GM12874 (cell line): Measurements from ENCODE around the gene HOXB3.

Source experiments
- TF ChIP-seq, protein P1 (sequence below): IDR thresholded peaks from 2 replicates; pipeline ENCODE4 v1.5.1; 2011; ENCODE audit warnings: low read depth, mild to moderate bottlenecking, control low read depth, low read length, moderate library complexity; ENCODE audit not compliant: insufficient read depth

Gene HOXB3

DNA sequence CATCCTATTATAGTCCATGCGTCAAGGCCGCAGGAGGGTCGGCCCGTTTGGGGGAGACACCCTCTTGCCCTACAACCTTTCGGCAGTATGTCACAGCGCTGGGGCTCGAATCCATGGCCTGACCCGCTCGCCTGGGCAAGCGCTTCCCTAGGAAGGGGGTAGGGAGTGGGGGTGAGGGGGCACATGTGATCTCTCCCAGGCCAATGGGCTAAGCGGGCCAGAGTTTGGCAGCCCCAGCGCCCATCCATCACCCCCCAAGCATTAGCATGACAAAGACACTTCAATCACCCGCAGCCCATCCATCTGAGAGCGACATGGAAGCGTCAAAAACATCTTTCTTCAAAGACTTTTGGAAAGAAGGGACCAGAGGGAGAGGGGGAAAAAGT is 59.2 kb downstream of the HOXB3 start, which contains the start of gene HOXB1:
Gene HOXB1, minus strand, starts transcription at position 125 of the 386 bp plus-strand sequence. Its CDS starts 107 bp downstream, at position 18.
- TF ChIP-seq, protein P1, sequence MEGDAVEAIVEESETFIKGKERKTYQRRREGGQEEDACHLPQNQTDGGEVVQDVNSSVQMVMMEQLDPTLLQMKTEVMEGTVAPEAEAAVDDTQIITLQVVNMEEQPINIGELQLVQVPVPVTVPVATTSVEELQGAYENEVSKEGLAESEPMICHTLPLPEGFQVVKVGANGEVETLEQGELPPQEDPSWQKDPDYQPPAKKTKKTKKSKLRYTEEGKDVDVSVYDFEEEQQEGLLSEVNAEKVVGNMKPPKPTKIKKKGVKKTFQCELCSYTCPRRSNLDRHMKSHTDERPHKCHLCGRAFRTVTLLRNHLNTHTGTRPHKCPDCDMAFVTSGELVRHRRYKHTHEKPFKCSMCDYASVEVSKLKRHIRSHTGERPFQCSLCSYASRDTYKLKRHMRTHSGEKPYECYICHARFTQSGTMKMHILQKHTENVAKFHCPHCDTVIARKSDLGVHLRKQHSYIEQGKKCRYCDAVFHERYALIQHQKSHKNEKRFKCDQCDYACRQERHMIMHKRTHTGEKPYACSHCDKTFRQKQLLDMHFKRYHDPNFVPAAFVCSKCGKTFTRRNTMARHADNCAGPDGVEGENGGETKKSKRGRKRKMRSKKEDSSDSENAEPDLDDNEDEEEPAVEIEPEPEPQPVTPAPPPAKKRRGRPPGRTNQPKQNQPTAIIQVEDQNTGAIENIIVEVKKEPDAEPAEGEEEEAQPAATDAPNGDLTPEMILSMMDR: no peak

DNA sequence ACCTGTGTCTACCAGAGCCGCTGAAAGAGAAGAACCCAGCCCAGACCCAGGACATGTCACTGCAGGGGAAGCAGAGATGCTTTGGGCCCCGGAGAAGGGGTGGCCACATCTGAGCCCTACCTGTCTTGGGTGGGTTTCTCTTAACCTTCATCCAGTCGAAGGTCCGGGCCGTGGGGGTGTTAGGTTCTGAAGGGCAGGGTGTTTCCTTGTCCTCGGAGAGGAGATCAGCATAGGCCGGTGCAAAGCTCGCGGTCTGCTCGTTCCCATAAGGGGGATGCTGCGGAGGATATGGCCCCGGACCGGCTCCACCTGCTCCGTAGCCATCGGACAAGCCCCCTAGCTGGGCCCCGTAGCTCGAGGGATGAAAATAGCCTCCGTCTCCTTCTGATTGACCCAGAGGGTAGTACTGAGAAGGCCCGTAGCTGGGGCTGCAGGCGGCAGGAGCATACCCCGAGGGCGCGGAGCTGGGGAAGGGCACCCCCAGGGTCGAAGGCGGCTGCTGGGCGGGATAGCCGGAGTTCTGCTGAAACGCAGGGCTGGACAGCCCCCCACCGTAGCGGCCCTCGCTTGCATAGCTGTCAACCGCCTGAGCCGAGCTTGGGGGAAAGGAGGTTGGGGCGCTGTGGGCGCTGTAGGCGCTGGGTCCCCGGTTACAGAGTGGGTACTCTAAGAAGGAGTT is 59.7 kb downstream of the HOXB3 start:
- TF ChIP-seq, protein P1: no peak

DNA sequence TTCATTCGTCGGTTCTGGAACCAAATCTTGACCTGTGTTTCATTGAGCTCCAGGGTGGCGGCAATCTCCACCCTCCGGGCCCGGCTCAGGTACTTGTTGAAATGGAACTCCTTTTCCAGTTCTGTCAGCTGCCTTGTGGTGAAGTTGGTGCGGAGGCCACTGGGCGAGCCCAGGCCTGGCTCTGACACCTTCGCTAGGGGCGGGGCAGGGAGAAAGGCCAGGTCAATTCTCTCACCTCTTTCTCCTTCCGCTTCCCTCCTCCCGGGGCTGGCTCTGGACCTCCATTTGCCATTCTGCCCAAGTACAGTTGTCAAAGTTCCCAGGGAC is 60.4 kb downstream of the HOXB3 start:
- TF ChIP-seq, protein P1: no peak

DNA sequence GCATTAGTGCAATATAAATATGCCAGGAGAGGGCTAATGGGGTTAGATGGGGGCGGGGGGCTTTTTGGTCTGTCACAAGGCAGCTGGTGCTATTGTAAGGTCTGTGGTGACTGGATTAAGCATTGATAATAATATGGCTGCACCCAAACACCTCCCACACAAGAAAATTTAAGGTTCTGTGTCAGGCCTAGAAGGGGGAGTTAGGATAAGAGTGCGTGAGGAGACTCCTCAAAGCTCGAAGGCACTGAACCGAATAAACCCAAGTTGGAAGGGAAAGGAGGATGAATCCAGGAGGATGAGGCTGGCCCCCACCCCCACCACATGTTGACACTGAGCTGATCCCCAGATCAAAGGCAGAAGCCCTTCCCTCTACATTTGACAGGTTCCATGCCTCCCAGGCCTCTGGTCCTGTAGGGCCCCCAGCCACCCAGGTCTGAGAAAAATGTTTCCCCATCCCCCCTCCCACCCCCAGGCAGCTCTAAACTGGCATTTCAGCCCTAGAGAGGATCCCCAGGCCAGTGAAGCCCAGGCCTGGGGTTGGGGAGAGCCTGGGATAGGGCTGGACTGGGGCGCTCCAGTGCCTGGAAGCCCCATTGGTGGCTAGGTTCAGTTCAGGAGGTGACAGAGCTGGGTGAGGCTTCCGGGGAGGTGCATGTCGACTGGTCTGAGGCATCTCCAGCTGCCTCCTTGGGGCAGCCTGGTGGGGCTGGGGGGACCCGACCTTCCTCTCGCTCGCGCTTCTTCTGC is 60.9 kb downstream of the HOXB3 start:
- TF ChIP-seq, protein P1: no peak

DNA sequence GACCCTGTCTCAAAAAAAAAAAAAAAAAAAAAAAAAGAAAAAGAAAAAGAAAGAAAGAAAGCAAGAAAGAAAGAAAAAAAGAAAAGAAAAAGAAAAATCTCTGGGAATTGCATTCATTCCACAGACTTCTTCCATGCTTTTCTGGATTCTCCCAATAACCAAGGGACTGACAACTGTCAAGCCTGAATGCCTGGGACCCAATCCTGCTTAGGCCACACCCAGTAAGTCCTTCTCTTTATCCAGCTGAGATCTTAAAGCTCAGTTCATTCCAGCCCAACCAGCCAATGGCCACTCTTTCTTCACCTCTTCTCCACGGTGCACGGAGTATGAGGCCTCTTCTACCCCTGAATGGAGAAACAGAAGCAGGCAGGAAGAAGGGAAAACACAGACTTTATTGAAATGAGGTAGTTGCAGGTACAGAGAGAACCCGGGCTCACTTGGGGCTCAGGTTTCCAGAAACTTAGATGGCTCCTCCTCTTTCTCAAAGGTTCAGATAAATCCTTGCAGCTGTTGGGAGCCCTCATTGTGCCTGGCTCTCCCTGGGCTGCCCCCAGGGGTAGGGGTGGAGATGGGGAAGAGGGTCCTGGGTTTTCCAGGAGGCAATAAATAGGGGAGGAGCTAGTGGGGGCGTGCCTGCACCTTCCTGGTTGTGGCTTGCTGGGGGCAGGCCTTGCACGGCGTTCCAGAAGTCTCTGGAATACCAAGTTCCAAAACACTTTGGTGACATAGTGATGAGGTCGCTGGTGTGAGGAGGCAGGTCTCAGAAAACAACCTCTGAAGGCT is 61.7 kb downstream of the HOXB3 start:
- TF ChIP-seq, protein P1: no peak

DNA sequence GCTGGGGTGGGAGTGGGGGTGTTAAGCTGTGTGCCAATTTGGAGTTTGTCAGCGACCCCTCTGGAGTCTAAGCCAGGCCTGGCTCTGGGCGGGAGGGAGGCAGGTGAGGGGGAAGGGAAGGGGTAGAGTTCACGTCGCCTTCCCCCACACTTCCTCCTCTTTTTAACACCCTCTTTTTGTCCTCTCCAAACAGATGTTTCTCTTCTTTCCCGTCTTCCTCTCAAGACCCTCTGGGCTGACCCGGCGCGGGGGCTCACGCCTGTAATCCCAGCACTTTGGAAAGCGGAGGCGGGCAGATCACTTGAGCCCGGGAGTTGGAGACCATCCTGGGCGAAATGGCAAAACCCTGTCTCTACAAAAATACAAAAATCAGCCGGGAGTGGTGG is 62.5 kb downstream of the HOXB3 start:
- TF ChIP-seq, protein P1: no peak
